B cell (primary cell): Measurements from ENCODE around the gene KIRREL3. TPM values are rescaled to one million over a fixed set of nuclear protein-coding genes. Genes with fewer than 3 reads are reported as not detected.

Source experiments
- ATAC-seq: fragments of 200-7000 bp; cut with Tn5 transposase; one replicate; pipeline ENCODE4 v1.10.0; 2021; ENCODE audit warnings: low read depth, mild to moderate bottlenecking, moderate number of reproducible peaks, moderate library complexity
- CTCF ChIA-PET: fragments of 350-600 bp; sonication (Branson Sonifier 250); formaldehyde crosslinking; loops from one replicate; lab custom pipeline; 2021; ENCODE audit warnings: antibody characterized with exemption, inconsistent platforms; lab: Charles Lee
- POLR2A ChIA-PET: fragments of 350-600 bp; sonication (Branson Sonifier 250); formaldehyde crosslinking; loops from one replicate; lab custom pipeline; 2021; ENCODE audit warnings: antibody characterized with exemption; lab: Charles Lee
- DNase-seq: peaks from one replicate; pipeline ENCODE4 v3.0.0; 2013
- H2AFZ ChIP-seq: 2 replicates; pipeline ENCODE4 v1.6.1; 2012; ENCODE audit warnings: mild to moderate bottlenecking, low read depth, low read length; ENCODE audit not compliant: insufficient read depth, poor library complexity, severe bottlenecking
- H3K27ac ChIP-seq, 2 donors: 1 replicate in 1 of 2; 2 replicates in 1 of 2; pipeline ENCODE4 v1.5.1; 2012 to 2013; ENCODE audit warnings: low read length in 2 of 2, mild to moderate bottlenecking in 2 of 2, moderate library complexity in 1 of 2
- H3K27me3 ChIP-seq, 4 experiments: fragments of 200-600 bp in 1 of 4; sonication (generic) in 1 of 4; replicated peaks in 1 of 4; 1 replicate in 2 of 4; 2 replicates in 2 of 4; pipeline versions ENCODE4 v1.6.1 to v1.7.0; 2013 to 2016; ENCODE audit warnings: low read length in 3 of 4, mild to moderate bottlenecking in 2 of 4, mixed read lengths in 1 of 4, moderate library complexity in 1 of 4; ENCODE audit not compliant: insufficient read depth in 4 of 4, control insufficient read depth in 3 of 4; ENCODE audit errors: control extremely low read depth in 1 of 4
- H3K36me3 ChIP-seq, 2 experiments: replicated peaks in 1 of 2; 1 replicate in 1 of 2; 2 replicates in 1 of 2; pipeline versions ENCODE4 v1.6.1 to v1.7.1; 2013; ENCODE audit warnings: low read length in 1 of 2; ENCODE audit not compliant: insufficient read depth in 2 of 2, control insufficient read depth in 1 of 2; ENCODE audit errors: control extremely low read depth in 1 of 2, extremely low read depth in 1 of 2
- H3K4me1 ChIP-seq, 2 donors: fragments of 200-600 bp in 1 of 2; sonication (generic) in 1 of 2; 1 replicate in 1 of 2; 2 replicates in 1 of 2; pipeline versions ENCODE4 v1.5.1 to v1.6.1; 2013 to 2017; ENCODE audit warnings: low read length in 2 of 2; ENCODE audit not compliant: control insufficient read depth in 2 of 2, insufficient read depth in 2 of 2
- H3K4me2 ChIP-seq: replicated peaks from 2 replicates; pipeline ENCODE3; 2012; ENCODE audit warnings: mild to moderate bottlenecking, low read depth, low read length; ENCODE audit not compliant: poor library complexity, severe bottlenecking
- H3K4me3 ChIP-seq, 5 experiments: fragments of 200-600 bp in 1 of 5; sonication (generic) in 1 of 5; 1 replicate in 3 of 5; 2 replicates in 2 of 5; pipeline versions ENCODE4 v1.5.1 to v1.7.0; 2011 to 2016; ENCODE audit warnings: low read length in 4 of 5, mild to moderate bottlenecking in 4 of 5, low read depth in 2 of 5, control low read depth in 1 of 5, moderate library complexity in 1 of 5; ENCODE audit not compliant: insufficient read depth in 1 of 5; ENCODE audit errors: control extremely low read depth in 1 of 5, extremely low read depth in 1 of 5
- H3K79me2 ChIP-seq: fragments of 200-600 bp; sonication (generic); one replicate; pipeline ENCODE4 v1.6.0; 2016; ENCODE audit warnings: low read length; ENCODE audit not compliant: control insufficient read depth, insufficient read depth
- H3K9ac ChIP-seq: fragments of 200-600 bp; sonication (generic); 2 replicates; pipeline ENCODE4 v1.6.1; 2017; ENCODE audit warnings: mild to moderate bottlenecking, low read length, moderate library complexity
- H3K9me3 ChIP-seq, 3 donors: one replicate each; pipeline versions ENCODE4 v1.6.1 to v1.7.1; 2013; ENCODE audit warnings: low read length in 2 of 3; ENCODE audit not compliant: control insufficient read depth in 2 of 3, insufficient read depth in 1 of 3; ENCODE audit errors: control extremely low read depth in 1 of 3
- H4K20me1 ChIP-seq: 2 replicates; pipeline ENCODE4 v1.6.0; 2012; ENCODE audit warnings: mild to moderate bottlenecking, low read length; ENCODE audit not compliant: insufficient read depth, control insufficient read depth, poor library complexity, severe bottlenecking
- H3K27ac Mint-ChIP-seq: one replicate; pipeline ENCODE4 v1.8.0; 2021; ENCODE audit warnings: mixed read lengths
- H3K27me3 Mint-ChIP-seq: one replicate; pipeline ENCODE4 v1.8.0; 2021; ENCODE audit warnings: mixed read lengths
- H3K4me1 Mint-ChIP-seq: one replicate; pipeline ENCODE4 v1.8.0; 2021; ENCODE audit warnings: mixed read lengths
- H3K4me3 Mint-ChIP-seq: one replicate; pipeline ENCODE4 v1.8.0; 2021; ENCODE audit warnings: mixed read lengths
- H3K9me3 Mint-ChIP-seq: one replicate; pipeline ENCODE4 v1.8.0; 2022; ENCODE audit warnings: mixed read lengths; ENCODE audit not compliant: insufficient read depth
- EZH2 ChIP-seq: IDR thresholded peaks from 2 replicates; pipeline ENCODE4 v1.6.1; 2012; ENCODE audit warnings: borderline replicate concordance, low read depth, mild to moderate bottlenecking, moderate library complexity, low read length; ENCODE audit not compliant: insufficient read depth, poor library complexity, severe bottlenecking
- WGBS: methylation state at CpG from one replicate; pipeline ENCODE4 v1.1.5; 2013; ENCODE audit warnings: missing lambda C conversion rate; ENCODE audit not compliant: insufficient coverage; 5-methylcytosine and 5-hydroxymethylcytosine counted together
- intact Hi-C: fragments of 100-400 bp; cut with micrococcal nuclease; formaldehyde crosslinking; loops from one replicate; pipeline ENCODE4 v1.10.0; 2022
- polyA plus RNA-seq: library from polyadenylated mRNA; depleted of rRNA; stranded (reverse); fragments of >200 nt; gene quantifications from 2 replicates; pipeline ENCODE4 v1.2.3, GENCODE V29; 2012
- total RNA-seq, 2 donors: library from RNA; stranded (reverse); fragments of 120-200 nt in 1 of 2; gene quantifications; 1 replicate in 1 of 2; 2 replicates in 1 of 2; pipeline versions ENCODE4 v1.2.3 to v1.2.4, GENCODE V29; 2013 to 2022
- TF ChIP-seq, protein P1 (sequence below): fragments of 200-600 bp; IDR thresholded peaks from one replicate; pipeline ENCODE4 v1.8.0; 2022; ENCODE audit warnings: antibody characterized with exemption, mild to moderate bottlenecking

Gene KIRREL3
- total and polyA plus RNA-seq, 2 donors (not counting 1 experiment from before 2014, with no cell fraction given) = not detected

DNA sequence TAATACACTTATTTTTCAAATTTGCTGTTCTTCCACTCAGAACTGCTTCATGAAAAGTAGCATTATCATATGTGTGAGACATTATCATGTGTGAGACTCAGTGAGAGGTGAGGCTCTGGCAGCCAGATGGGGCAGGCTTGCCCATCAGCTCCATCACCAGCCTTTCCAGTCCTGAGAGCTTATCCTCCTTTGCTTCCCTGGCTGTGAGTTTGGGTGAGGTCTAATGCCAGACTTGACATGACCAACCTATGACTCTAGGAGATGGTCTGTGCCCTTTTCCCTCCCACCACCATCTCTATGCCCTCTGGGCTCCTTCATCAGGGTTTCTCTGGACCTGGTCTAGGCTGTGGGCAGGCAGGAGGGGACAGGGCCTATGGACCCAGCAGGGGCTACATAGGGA lies 145.0 kb downstream of the KIRREL3 start:
- intact Hi-C loops = no loop called here
- ChIA-PET POLR2A (no interaction called here), CTCF (no interaction called here)
- H3K4me3 ChIP-seq = no peak overlapping the region
- no peaks in the 10 kb centered on the region for H3K4me1 ChIP-seq
- Mint-ChIP-seq H3K9me3 (no peaks in the 10 kb centered on the region), H3K27ac (no peak overlapping the region), H3K4me1 (no peaks in the 10 kb centered on the region), H3K4me3 (no peak overlapping the region), H3K27me3 (peaks cover 4% of the 10 kb centered on the region)
- H3K36me3 ChIP-seq = no peaks in the 10 kb centered on the region
- TF ChIP-seq, protein P1, sequence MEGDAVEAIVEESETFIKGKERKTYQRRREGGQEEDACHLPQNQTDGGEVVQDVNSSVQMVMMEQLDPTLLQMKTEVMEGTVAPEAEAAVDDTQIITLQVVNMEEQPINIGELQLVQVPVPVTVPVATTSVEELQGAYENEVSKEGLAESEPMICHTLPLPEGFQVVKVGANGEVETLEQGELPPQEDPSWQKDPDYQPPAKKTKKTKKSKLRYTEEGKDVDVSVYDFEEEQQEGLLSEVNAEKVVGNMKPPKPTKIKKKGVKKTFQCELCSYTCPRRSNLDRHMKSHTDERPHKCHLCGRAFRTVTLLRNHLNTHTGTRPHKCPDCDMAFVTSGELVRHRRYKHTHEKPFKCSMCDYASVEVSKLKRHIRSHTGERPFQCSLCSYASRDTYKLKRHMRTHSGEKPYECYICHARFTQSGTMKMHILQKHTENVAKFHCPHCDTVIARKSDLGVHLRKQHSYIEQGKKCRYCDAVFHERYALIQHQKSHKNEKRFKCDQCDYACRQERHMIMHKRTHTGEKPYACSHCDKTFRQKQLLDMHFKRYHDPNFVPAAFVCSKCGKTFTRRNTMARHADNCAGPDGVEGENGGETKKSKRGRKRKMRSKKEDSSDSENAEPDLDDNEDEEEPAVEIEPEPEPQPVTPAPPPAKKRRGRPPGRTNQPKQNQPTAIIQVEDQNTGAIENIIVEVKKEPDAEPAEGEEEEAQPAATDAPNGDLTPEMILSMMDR = no peak
- no peak for TF ChIP-seq EZH2
- DNase-seq (no peak), ATAC-seq (no peak)
- no peaks in the 10 kb centered on the region for H4K20me1 ChIP-seq
- no peak overlapping the region for H3K4me2 ChIP-seq
- no peaks in the 10 kb centered on the region for H3K27me3 ChIP-seq
- H2AFZ ChIP-seq = no peak overlapping the region
- no peak overlapping the region for H3K27ac ChIP-seq
- no peaks in the 10 kb centered on the region for H3K79me2 ChIP-seq
- no peak overlapping the region for H3K9ac ChIP-seq
- no peaks in the 10 kb centered on the region for H3K9me3 ChIP-seq

DNA sequence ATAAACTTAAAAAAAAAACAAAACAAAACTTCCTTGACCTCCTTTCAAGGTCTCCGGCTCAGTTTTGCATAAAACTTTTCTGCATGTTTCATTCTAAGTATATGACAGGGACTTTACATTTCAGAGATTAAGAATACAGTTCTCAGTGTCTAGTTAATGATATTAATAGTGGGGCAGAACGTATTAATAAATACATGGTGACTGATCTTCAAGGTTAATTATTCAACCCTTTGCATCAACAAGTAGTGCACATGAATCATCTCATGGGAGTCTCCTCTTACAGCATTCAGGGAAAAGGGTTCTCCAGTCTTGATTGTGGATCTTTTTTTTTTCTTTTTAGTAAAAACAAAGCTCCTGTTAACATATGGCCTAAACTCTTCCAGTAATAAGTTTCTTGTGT lies 146.8 kb downstream of the KIRREL3 start:
- TF ChIP-seq, protein P1 = no peak
- intact Hi-C loops = no loop called here
- Histone ChIP-seq H3K4me3 (no peak overlapping the region), H2AFZ (no peak overlapping the region), H3K4me2 (no peak overlapping the region), H3K9ac (no peak overlapping the region), H3K27me3 (no peaks in the 10 kb centered on the region), H3K36me3 (no peaks in the 10 kb centered on the region), H3K79me2 (no peaks in the 10 kb centered on the region), H3K4me1 (no peaks in the 10 kb centered on the region), H3K27ac (no peak overlapping the region), H3K9me3 (peaks cover 0 to 3% (median 0%) of the 10 kb centered on the region in 3 donors), H4K20me1 (no peaks in the 10 kb centered on the region)
- Mint-ChIP-seq H3K4me3 (no peak overlapping the region), H3K9me3 (no peaks in the 10 kb centered on the region), H3K27ac (no peak overlapping the region), H3K4me1 (no peaks in the 10 kb centered on the region), H3K27me3 (no peaks in the 10 kb centered on the region)
- no CpG with 5 or more reads among the region's 2 CpGs for WGBS
- POLR2A ChIA-PET = no interaction called here
- ATAC-seq = no peak
- CTCF ChIA-PET = no interaction called here
- no peak for DNase-seq
